Activated CD4-positive, alpha-beta T cell treated with anti-CD3 and anti-CD28 coated beads, Interleukin-2, amount 10 ng/mL, durations not matched to agents 7 days and 5 days (primary cell): ENCODE results near the gene ENAM. TPM values are rescaled to one million over a fixed set of nuclear protein-coding genes. Genes with fewer than 3 reads are reported as not detected.
"Not testable (repeated sequence)": the region's sequence is repeated elsewhere in the genome, so short reads cannot be mapped to it uniquely, and the experiment has no call there.

Experiments used
- CTCF ChIA-PET: fragments of 350-600 bp; sonication (Branson Sonifier 250); formaldehyde crosslinking; loops from one replicate; lab custom pipeline; 2021; ENCODE audit warnings: antibody characterized with exemption; lab: Charles Lee
- POLR2A ChIA-PET: fragments of 350-600 bp; sonication (Branson Sonifier 250); formaldehyde crosslinking; loops from one replicate; lab custom pipeline; 2021; ENCODE audit warnings: antibody characterized with exemption; lab: Charles Lee
- DNase-seq: peaks from one replicate; pipeline ENCODE4 v3.0.0-alpha.2; 2020
- H3K27ac Mint-ChIP-seq: one replicate; pipeline ENCODE4 v1.8.0; 2021; ENCODE audit warnings: mild to moderate bottlenecking, moderate library complexity, mixed read lengths
- H3K27me3 Mint-ChIP-seq: one replicate; pipeline ENCODE4 v1.8.0; 2021; ENCODE audit warnings: mixed read lengths
- H3K36me3 Mint-ChIP-seq: one replicate; pipeline ENCODE4 v1.8.0; 2021; ENCODE audit warnings: low read depth, mixed read lengths
- H3K4me1 Mint-ChIP-seq: one replicate; pipeline ENCODE4 v1.8.0; 2021; ENCODE audit warnings: mixed read lengths
- H3K4me3 Mint-ChIP-seq: one replicate; pipeline ENCODE4 v1.8.0; 2021; ENCODE audit warnings: mild to moderate bottlenecking, moderate library complexity, mixed read lengths
- H3K9me3 Mint-ChIP-seq: one replicate; pipeline ENCODE4 v1.8.0; 2021; ENCODE audit warnings: mixed read lengths
- total RNA-seq, 2 experiments: library from RNA; stranded (reverse); gene quantifications; one replicate each; pipeline ENCODE4 v1.2.3, GENCODE V29; 2021

ENAM gene
- total RNA-seq, 2 experiments from 2014 or later = 0.46 TPM; not detected in 1

GRCh38 chr4:70634482-70634881, 5.9 kb downstream of the ENAM start:
- ChIA-PET CTCF (no interaction called here), POLR2A (no interaction called here)
- Mint-ChIP-seq H3K27ac (no peak overlapping the region), H3K36me3 (no peaks in the 10 kb centered on the region), H3K4me3 (no peak overlapping the region), H3K9me3 (no peaks in the 10 kb centered on the region), H3K4me1 (no peaks in the 10 kb centered on the region), H3K27me3 (peaks cover 9% of the 10 kb centered on the region)
- DNase-seq = no peak

DNA sequence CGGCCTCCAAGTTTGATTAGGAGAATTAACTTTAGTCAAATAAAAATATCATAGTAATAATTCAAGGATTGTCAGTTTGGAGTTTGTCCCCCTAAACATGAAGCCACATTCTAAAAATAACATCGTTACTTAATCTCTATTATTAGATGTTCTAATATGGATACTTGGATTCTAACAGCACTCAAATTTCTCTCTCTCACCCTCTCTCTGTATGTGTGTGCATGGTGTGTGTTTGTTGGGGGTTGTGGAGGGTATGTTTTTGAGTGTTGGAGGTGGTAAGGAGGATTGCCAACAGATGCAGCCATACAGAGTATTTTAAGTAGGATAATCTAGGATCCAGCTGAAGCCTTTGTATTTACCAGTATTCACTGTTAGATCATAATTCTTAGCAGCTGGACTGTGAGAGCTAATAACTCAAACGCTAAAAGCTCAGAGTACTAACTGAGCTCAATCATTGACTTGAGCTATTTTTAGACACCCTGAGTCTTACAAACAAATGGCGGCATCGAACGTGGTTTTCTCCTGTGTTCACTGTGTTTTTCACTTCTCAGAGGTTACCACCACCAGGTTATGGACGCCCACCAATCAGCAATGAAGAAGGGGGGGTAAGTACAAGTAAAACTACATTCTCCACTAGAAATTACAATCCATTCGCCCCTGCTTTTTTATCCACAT, 8.8 kb downstream of the ENAM start:
- ChIA-PET CTCF (interaction anchor here (0.6 kb wide), 1 partner anchor 79 kb away, joined by 3 read pairs; no protein-coding TSS in a partner anchor), POLR2A (interaction anchor here (0.6 kb wide), 1 partner anchor 129 kb away, joined by 5 read pairs; no protein-coding TSS in a partner anchor)
- no peak overlapping the region for H3K4me3 Mint-ChIP-seq
- no peaks in the 10 kb centered on the region for H3K36me3 Mint-ChIP-seq
- H3K4me1 Mint-ChIP-seq = peaks cover 6% of the 10 kb centered on the region
- no peak overlapping the region for H3K27ac Mint-ChIP-seq
- no peaks in the 10 kb centered on the region for H3K9me3 Mint-ChIP-seq
- peaks cover 7% of the 10 kb centered on the region for H3K27me3 Mint-ChIP-seq
- no peak for DNase-seq

- no peak for DNase-seq
These were observed 11.6 kb downstream of the ENAM start for GRCh38 chr4:70640192-70640591.

GRCh38 chr4:70650741-70651140, 22.2 kb downstream of the ENAM start:
- CTCF ChIA-PET = not testable (repeated sequence)

More at GRCh38 chr4:70640192-70640591, 11.6 kb downstream of the ENAM start:
- POLR2A ChIA-PET = no interaction called here
- Mint-ChIP-seq H3K4me1 (peaks cover 6% of the 10 kb centered on the region), H3K27ac (no peak overlapping the region), H3K27me3 (no peaks in the 10 kb centered on the region), H3K9me3 (no peaks in the 10 kb centered on the region), H3K36me3 (no peaks in the 10 kb centered on the region), H3K4me3 (no peak overlapping the region)
- CTCF ChIA-PET = no interaction called here

DNA sequence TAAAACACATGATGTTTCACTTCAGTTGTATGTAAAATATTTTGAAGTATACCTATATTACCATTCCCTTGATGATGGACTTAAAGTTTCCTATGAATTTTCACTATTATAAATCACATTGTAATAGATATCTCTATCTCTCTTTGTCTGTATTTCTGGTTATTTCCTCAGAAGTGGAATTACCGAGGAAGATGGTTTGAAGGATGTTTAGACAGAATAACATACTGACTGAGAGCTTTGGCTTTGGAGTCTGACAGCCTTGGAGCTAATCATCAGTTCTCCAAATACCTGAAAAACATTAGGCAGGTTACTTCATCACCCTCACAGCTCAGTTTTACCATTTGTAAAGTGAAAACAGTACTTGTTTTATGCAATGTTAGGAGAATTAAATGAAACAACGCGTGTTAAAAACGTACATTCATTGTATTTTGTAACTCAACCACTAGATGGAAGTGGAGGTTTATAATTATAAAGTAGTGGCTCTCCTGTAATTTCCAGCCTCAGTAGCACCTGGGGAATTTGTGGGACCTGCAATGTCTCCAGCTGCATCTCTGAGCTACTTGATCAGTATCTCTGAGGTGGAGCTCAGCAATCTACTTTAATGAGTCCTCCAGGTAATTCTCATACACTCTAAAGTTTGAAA, 23.4 kb downstream of the ENAM start:
- Mint-ChIP-seq H3K27ac (no peak overlapping the region), H3K4me3 (no peak overlapping the region), H3K27me3 (peaks cover 12% of the 10 kb centered on the region), H3K9me3 (no peaks in the 10 kb centered on the region), H3K36me3 (no peaks in the 10 kb centered on the region), H3K4me1 (peaks cover 8% of the 10 kb centered on the region)
- CTCF ChIA-PET = interaction anchor here (0.6 to 1.1 kb wide), 4 partner anchors 11 to 357 kb away, joined by 3 read pairs; no protein-coding TSS in a partner anchor
- DNase-seq = peak; percentile 11
- POLR2A ChIA-PET = no interaction called here

More at GRCh38 chr4:70650741-70651140, 22.2 kb downstream of the ENAM start:
- H3K36me3 Mint-ChIP-seq, DNase-seq, POLR2A ChIA-PET, H3K27ac Mint-ChIP-seq, H3K27me3 Mint-ChIP-seq, H3K4me1 Mint-ChIP-seq, H3K9me3 Mint-ChIP-seq, H3K4me3 Mint-ChIP-seq: not testable (repeated sequence)

DNA sequence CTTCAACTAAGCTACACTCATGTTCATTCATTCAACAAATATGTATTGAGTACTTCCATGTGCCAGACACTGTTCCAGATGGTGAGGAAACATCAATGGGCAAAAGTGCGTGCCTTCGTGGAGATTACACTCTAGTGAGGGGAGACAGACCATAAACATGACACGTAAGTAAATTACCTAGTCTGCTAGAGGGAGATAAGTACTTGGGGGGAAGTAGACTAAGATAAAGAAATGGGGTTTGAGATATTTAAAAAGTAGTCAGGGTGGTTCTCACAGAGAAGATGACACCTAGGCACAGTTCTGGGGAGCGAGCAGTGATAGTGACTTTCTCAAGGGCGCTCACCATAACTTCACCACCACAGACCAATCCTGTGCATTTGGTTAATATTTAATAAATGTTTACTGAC, 26.1 kb downstream of the ENAM start:
- Mint-ChIP-seq H3K9me3 (no peaks in the 10 kb centered on the region), H3K27me3 (peaks cover 29% of the 10 kb centered on the region), H3K27ac (no peak overlapping the region), H3K4me3 (no peak overlapping the region), H3K36me3 (no peaks in the 10 kb centered on the region), H3K4me1 (peaks cover 15% of the 10 kb centered on the region)
- DNase-seq = no peak
- ChIA-PET CTCF (no interaction called here), POLR2A (no interaction called here)

GRCh38 chr4:70657326-70657725, 28.8 kb downstream of the ENAM start:
- CTCF ChIA-PET = interaction anchor here (0.6 kb wide), 1 partner anchor 271 kb away, joined by 3 read pairs; no protein-coding TSS in a partner anchor

GRCh38 chr4:70658418-70658817, 29.9 kb downstream of the ENAM start:
- Mint-ChIP-seq H3K4me3 (no peak overlapping the region), H3K36me3 (no peaks in the 10 kb centered on the region), H3K4me1 (peaks cover 25% of the 10 kb centered on the region), H3K27me3 (peaks cover 29% of the 10 kb centered on the region), H3K9me3 (no peaks in the 10 kb centered on the region), H3K27ac (peak overlapping the region; percentile 7)
- ChIA-PET POLR2A (no interaction called here), CTCF (no interaction called here)
- no peak for DNase-seq

More at GRCh38 chr4:70657326-70657725, 28.8 kb downstream of the ENAM start:
- peaks cover 27% of the 10 kb centered on the region for H3K4me1 Mint-ChIP-seq
- no peaks in the 10 kb centered on the region for H3K9me3 Mint-ChIP-seq
- H3K27me3 Mint-ChIP-seq = peaks cover 29% of the 10 kb centered on the region
- POLR2A ChIA-PET = no interaction called here
- H3K27ac Mint-ChIP-seq = no peak overlapping the region
- H3K36me3 Mint-ChIP-seq = no peaks in the 10 kb centered on the region
- DNase-seq = no peak
- no peak overlapping the region for H3K4me3 Mint-ChIP-seq

GRCh38 chr4:70660106-70660505, 31.6 kb downstream of the ENAM start:
- H3K27ac Mint-ChIP-seq = no peak overlapping the region

GRCh38 chr4:70661309-70661922, 32.9 kb downstream of the ENAM start:
- H3K4me3 Mint-ChIP-seq, H3K36me3 Mint-ChIP-seq, H3K9me3 Mint-ChIP-seq, POLR2A ChIA-PET, CTCF ChIA-PET, DNase-seq, H3K27ac Mint-ChIP-seq: not testable (repeated sequence)
- Mint-ChIP-seq H3K4me1 (peaks cover 28% of the 10 kb centered on the region), H3K27me3 (peaks cover 20% of the 10 kb centered on the region)

More at GRCh38 chr4:70660106-70660505, 31.6 kb downstream of the ENAM start:
- Mint-ChIP-seq H3K4me1 (peaks cover 25% of the 10 kb centered on the region), H3K9me3 (no peaks in the 10 kb centered on the region), H3K4me3 (no peak overlapping the region), H3K36me3 (no peaks in the 10 kb centered on the region), H3K27me3 (peaks cover 22% of the 10 kb centered on the region)
- ChIA-PET POLR2A (no interaction called here), CTCF (interaction anchor here (0.6 kb wide), 1 partner anchor 350 kb away, joined by 3 read pairs; no protein-coding TSS in a partner anchor)
- DNase-seq = no peak

GRCh38 chr4:70666369-70666768, 37.8 kb downstream of the ENAM start, which contains the start of gene JCHAIN:
Gene JCHAIN, minus strand, starts transcription at chr4:70666508. Its CDS starts 18 bp downstream, at chr4:70666490.
- Mint-ChIP-seq H3K4me3 (no peak within 1 kb of the TSS), H3K27me3 (peaks cover 18% of the 10 kb centered on the region), H3K4me1 (peaks cover 18% of the 10 kb centered on the region), H3K36me3 (no peaks in the 10 kb centered on the region), H3K9me3 (no peaks in the 10 kb centered on the region), H3K27ac (no peak within 1 kb of the TSS)
- ChIA-PET CTCF (no interaction called here), POLR2A (no interaction called here)
- no peak for DNase-seq

GRCh38 chr4:70667740-70668535, 39.4 kb downstream of the ENAM start:
- H3K27ac Mint-ChIP-seq = no peak overlapping the region
- no peak for DNase-seq
- no peaks in the 10 kb centered on the region for H3K9me3 Mint-ChIP-seq
- ChIA-PET CTCF (no interaction called here), POLR2A (interaction anchor here (0.7 kb wide), 1 partner anchor 136 kb away, joined by 3 read pairs; no protein-coding TSS in a partner anchor)
- H3K4me3 Mint-ChIP-seq = no peak overlapping the region
- H3K4me1 Mint-ChIP-seq = peaks cover 9% of the 10 kb centered on the region
- no peaks in the 10 kb centered on the region for H3K36me3 Mint-ChIP-seq
- peaks cover 24% of the 10 kb centered on the region for H3K27me3 Mint-ChIP-seq
